ENCODE results near the gene LRRC10B.

- no peak for TF ChIP-seq CTCF (conservative IDR thresholded peaks at IDR 0.05 in 1 of 2, IDR thresholded peaks at IDR 0.05 in 1 of 2; ENCODE audit: extremely low read depth in 1 of 2, insufficient read depth in 1 of 2, low read depth in 1 of 2, low read length in 2 of 2)
- no peak for TF ChIP-seq EZH2 (IDR thresholded peaks at IDR 0.05; ENCODE audit: borderline replicate concordance, low read length)
Observed at GRCh38 chr11:61553373-61554171, 45.0 kb downstream of the LRRC10B start.
